ENCODE data around the gene TET2. TPM values are rescaled to one million over a fixed set of nuclear protein-coding genes. Genes with fewer than 3 reads are reported as not detected.

TET2 gene
- total and polyA plus RNA-seq, 11 donors, result 2.9 to 25.6 (median 13.7) TPM

DNA sequence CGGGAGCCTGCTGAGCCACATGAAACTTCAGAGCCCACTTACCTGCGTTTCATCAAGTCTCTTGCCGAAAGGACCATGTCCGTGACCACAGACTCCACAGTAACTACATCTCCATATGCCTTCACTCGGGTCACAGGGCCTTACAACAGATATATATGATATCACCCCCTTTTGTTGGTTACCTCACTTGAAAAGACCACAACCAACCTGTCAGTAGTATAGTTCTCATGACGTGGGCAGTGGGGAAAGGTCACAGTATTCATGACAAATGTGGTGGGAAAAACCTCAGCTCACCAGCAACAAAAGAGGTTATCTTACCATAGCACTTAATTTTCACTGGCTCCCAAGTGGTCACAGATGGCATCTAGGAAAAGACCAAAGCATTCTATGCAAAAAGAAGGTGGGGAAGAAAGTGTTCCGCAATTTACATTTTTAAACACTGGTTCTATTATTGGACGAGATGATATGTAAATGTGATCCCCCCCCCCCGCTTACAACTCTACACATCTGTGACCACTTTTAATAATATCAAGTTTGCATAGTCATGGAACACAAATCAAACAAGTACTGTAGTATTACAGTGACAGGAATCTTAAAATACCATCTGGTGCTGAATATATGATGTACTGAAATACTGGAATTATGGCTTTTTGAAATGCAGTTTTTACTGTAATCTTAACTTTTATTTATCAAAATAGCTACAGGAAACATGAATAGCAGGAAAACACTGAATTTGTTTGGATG lies 129.9 kb downstream of the TET2 start:
- 91 to 96% (median 95%) methylated on average over 9 of the region's 9 CpGs for WGBS, 4 donors
- no peak for DNase-seq
- Histone ChIP-seq H3K27ac (no peak overlapping the region), H3K4me3 (no peak overlapping the region), H3K36me3 (peaks cover 0 to 63% (median 50%) of the 10 kb centered on the region in 9 donors), H3K4me1 (peaks cover 0 to 6% (median 0%) of the 10 kb centered on the region in 12 donors), H3K9me3 (no peaks in the 10 kb centered on the region), H3K27me3 (no peaks in the 10 kb centered on the region)
- intact Hi-C loops (cut with DNase I), result loop anchor here in 2 of 10 donors (10.0 kb wide), 2 partner anchors 132 to 198 kb away; partner anchors contain the start of genes PPA2 (in 2 of the 2) and TET2 (in 1 of the 2)
- TF ChIP-seq POLR2A (IDR thresholded peaks at IDR 0.05), result no peak
- TF ChIP-seq, protein P1, sequence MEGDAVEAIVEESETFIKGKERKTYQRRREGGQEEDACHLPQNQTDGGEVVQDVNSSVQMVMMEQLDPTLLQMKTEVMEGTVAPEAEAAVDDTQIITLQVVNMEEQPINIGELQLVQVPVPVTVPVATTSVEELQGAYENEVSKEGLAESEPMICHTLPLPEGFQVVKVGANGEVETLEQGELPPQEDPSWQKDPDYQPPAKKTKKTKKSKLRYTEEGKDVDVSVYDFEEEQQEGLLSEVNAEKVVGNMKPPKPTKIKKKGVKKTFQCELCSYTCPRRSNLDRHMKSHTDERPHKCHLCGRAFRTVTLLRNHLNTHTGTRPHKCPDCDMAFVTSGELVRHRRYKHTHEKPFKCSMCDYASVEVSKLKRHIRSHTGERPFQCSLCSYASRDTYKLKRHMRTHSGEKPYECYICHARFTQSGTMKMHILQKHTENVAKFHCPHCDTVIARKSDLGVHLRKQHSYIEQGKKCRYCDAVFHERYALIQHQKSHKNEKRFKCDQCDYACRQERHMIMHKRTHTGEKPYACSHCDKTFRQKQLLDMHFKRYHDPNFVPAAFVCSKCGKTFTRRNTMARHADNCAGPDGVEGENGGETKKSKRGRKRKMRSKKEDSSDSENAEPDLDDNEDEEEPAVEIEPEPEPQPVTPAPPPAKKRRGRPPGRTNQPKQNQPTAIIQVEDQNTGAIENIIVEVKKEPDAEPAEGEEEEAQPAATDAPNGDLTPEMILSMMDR (IDR thresholded peaks at IDR 0.05), result no peak
- ATAC-seq, result no peak

DNA sequence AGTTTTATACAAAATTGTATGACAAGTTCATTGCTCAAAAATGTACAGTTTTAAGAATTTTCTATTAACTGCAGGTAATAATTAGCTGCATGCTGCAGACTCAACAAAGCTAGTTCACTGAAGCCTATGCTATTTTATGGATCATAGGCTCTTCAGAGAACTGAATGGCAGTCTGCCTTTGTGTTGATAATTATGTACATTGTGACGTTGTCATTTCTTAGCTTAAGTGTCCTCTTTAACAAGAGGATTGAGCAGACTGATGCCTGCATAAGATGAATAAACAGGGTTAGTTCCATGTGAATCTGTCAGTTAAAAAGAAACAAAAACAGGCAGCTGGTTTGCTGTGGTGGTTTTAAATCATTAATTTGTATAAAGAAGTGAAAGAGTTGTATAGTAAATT lies 131.0 kb downstream of the TET2 start:
- Histone ChIP-seq H3K27ac (no peak overlapping the region), H3K4me3 (no peak overlapping the region), H3K9me3 (no peaks in the 10 kb centered on the region), H3K4me1 (peaks cover 0 to 6% (median 0%) of the 10 kb centered on the region in 12 donors), H3K27me3 (no peaks in the 10 kb centered on the region), H3K36me3 (peaks cover 0 to 52% (median 38%) of the 10 kb centered on the region in 9 donors)
- no peak for TF ChIP-seq POLR2A (IDR thresholded peaks at IDR 0.05)
- TF ChIP-seq, protein P1 (IDR thresholded peaks at IDR 0.05), result no peak
- ATAC-seq (no peak), DNase-seq (no peak)
- intact Hi-C loops (cut with DNase I), result loop anchor here in 2 of 10 donors (10.0 kb wide), 2 partner anchors 133 to 197 kb away; partner anchors contain the start of genes PPA2 (in 2 of the 2) and TET2 (in 1 of the 2)
- WGBS, 4 donors, result 76 to 92% (median 84%) methylated on average over 1 of the region's 1 CpG

DNA sequence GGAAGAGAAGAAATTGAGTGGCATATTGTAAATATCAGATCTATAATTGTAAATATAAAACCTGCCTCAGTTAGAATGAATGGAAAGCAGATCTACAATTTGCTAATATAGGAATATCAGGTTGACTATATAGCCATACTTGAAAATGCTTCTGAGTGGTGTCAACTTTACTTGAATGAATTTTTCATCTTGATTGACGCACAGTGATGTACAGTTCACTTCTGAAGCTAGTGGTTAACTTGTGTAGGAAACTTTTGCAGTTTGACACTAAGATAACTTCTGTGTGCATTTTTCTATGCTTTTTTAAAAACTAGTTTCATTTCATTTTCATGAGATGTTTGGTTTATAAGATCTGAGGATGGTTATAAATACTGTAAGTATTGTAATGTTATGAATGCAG lies 132.6 kb downstream of the TET2 start:
- Histone ChIP-seq H3K36me3 (peaks cover 0 to 36% (median 24%) of the 10 kb centered on the region in 9 donors), H3K27me3 (no peaks in the 10 kb centered on the region), H3K4me3 (no peak overlapping the region), H3K27ac (no peak overlapping the region), H3K4me1 (peaks cover 0 to 6% (median 0%) of the 10 kb centered on the region in 12 donors), H3K9me3 (no peaks in the 10 kb centered on the region)
- intact Hi-C loops (cut with DNase I), result loop anchor here in 2 of 10 donors (10.0 kb wide), 2 partner anchors 135 to 195 kb away; partner anchors contain the start of genes PPA2 (in 2 of the 2) and TET2 (in 1 of the 2)
- 95 to 100% (median 95%) methylated on average over 1 of the region's 1 CpG for WGBS, 4 donors
- TF ChIP-seq, protein P1 (IDR thresholded peaks at IDR 0.05), result no peak
- ATAC-seq (no peak), DNase-seq (no peak)

DNA sequence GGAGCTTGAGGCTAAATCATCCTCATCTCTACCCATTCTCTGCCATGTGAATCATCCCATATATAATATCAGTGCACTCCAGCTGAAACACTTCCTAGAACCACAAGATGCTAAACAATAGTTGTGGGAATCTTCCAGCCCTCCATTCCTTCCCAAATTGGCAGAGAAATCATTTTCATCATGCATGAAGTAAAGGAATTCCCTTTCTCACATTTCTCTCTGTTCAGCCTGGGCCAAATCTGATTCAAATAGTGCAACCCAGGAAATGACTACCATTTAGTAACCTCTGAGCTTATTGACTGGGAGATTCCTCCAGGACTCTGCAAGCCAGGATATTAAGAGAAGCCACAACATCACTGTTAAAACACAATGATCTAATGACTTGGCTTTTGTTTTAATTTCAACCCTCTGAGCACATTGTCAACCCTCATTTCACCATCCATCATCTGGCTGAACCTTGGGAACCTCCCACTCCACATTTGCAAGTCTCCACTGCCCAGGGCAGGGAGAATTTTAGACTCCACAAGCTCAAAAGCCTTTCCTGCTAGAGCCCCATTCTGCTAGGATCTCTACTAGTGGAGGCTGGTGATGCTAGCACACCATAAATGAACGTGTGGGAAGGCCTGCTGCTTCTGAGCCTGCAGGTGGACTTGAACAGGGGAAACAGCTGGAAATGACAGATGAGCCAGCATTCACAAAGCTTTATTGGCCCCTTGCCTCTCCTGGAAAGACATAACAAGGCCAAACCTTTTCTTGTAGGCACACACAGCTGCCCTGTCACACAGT lies 133.9 kb downstream of the TET2 start:
- intact Hi-C loops (cut with DNase I), result no loop called here
- DNase-seq (no peak), ATAC-seq (peak in 3 of 4 donors; percentile 52 to 80 (median 64))
- 28 to 50% (median 29%) methylated on average over 1 of the region's 1 CpG; no CpG with 5 or more reads in 1 of the 4 donors for WGBS, 4 donors
- H3K27me3 ChIP-seq, result no peaks in the 10 kb centered on the region
- no peaks in the 10 kb centered on the region for H3K9me3 ChIP-seq
- H3K27ac ChIP-seq, result no peak overlapping the region
- no peak for TF ChIP-seq POLR2A (IDR thresholded peaks at IDR 0.05)
- TF ChIP-seq, protein P1 (IDR thresholded peaks at IDR 0.05), result no peak
- peaks cover 0 to 6% (median 0%) of the 10 kb centered on the region in 12 donors for H3K4me1 ChIP-seq
- H3K4me3 ChIP-seq, result no peak overlapping the region
- H3K36me3 ChIP-seq, result peaks cover 0 to 24% (median 12%) of the 10 kb centered on the region in 9 donors
